ENCODE results near the gene EMP2.

GRCh38 chr16:10619271-10619849 is 39.0 kb upstream of the EMP2 start:
- no peak for TF ChIP-seq POLR2AphosphoS5 (IDR thresholded peaks at IDR 0.05; ENCODE audit: low read depth, low read length)
- TF ChIP-seq SIN3A (IDR thresholded peaks at IDR 0.05; ENCODE audit: borderline replicate concordance, insufficient read depth, low read length), result no peak
- TF ChIP-seq, protein P1, sequence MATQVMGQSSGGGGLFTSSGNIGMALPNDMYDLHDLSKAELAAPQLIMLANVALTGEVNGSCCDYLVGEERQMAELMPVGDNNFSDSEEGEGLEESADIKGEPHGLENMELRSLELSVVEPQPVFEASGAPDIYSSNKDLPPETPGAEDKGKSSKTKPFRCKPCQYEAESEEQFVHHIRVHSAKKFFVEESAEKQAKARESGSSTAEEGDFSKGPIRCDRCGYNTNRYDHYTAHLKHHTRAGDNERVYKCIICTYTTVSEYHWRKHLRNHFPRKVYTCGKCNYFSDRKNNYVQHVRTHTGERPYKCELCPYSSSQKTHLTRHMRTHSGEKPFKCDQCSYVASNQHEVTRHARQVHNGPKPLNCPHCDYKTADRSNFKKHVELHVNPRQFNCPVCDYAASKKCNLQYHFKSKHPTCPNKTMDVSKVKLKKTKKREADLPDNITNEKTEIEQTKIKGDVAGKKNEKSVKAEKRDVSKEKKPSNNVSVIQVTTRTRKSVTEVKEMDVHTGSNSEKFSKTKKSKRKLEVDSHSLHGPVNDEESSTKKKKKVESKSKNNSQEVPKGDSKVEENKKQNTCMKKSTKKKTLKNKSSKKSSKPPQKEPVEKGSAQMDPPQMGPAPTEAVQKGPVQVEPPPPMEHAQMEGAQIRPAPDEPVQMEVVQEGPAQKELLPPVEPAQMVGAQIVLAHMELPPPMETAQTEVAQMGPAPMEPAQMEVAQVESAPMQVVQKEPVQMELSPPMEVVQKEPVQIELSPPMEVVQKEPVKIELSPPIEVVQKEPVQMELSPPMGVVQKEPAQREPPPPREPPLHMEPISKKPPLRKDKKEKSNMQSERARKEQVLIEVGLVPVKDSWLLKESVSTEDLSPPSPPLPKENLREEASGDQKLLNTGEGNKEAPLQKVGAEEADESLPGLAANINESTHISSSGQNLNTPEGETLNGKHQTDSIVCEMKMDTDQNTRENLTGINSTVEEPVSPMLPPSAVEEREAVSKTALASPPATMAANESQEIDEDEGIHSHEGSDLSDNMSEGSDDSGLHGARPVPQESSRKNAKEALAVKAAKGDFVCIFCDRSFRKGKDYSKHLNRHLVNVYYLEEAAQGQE (IDR thresholded peaks at IDR 0.05; ENCODE audit: insufficient read depth in 1 of 2, low read depth in 2 of 2, low read length in 2 of 2), result no peak
- TF ChIP-seq TAF1 (IDR thresholded peaks at IDR 0.05; ENCODE audit: borderline replicate concordance, insufficient read depth, low read length), result no peak
- no peak for TF ChIP-seq FOXP2 (optimal IDR thresholded peaks at IDR 0.05; ENCODE audit: borderline replicate concordance, extremely low read depth, extremely low read length, insufficient read depth)

All from PFSK-1 (cell line).